Measurements from ENCODE around the gene CAMSAP1.
"Not testable (repeated sequence)": the region's sequence is repeated elsewhere in the genome, so short reads cannot be mapped to it uniquely, and the experiment has no call there.

DNA sequence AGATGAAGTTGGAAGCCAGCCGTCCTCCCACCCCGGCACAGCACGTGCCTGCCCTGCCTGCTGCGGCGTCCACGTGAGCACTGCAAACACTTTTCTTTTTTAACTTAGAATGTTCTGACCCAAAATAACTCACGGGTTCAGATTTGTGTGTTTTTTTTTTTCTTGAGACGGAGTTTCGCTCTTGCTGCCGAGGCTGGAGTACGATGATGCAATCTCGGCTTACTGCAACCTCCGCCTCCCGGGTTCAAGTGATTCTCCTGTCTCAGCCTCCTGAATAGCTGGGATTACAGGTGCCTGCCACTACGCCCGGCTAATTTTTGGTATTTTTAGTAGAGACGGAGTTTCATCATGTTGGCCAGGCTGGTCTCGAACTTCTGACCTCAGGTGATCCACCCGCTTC lies 39.8 kb upstream of the CAMSAP1 start:
- TF ChIP-seq, protein P1, sequence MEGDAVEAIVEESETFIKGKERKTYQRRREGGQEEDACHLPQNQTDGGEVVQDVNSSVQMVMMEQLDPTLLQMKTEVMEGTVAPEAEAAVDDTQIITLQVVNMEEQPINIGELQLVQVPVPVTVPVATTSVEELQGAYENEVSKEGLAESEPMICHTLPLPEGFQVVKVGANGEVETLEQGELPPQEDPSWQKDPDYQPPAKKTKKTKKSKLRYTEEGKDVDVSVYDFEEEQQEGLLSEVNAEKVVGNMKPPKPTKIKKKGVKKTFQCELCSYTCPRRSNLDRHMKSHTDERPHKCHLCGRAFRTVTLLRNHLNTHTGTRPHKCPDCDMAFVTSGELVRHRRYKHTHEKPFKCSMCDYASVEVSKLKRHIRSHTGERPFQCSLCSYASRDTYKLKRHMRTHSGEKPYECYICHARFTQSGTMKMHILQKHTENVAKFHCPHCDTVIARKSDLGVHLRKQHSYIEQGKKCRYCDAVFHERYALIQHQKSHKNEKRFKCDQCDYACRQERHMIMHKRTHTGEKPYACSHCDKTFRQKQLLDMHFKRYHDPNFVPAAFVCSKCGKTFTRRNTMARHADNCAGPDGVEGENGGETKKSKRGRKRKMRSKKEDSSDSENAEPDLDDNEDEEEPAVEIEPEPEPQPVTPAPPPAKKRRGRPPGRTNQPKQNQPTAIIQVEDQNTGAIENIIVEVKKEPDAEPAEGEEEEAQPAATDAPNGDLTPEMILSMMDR (IDR thresholded peaks at IDR 0.05), result not testable (repeated sequence)
- not testable (repeated sequence) for TF ChIP-seq POLR2A (IDR thresholded peaks at IDR 0.05)
